Vagina (tissue), 2 donors: ENCODE measurements around the gene RCAN2. TPM values are rescaled to one million over a fixed set of nuclear protein-coding genes. Genes with fewer than 3 reads are reported as not detected.

Source experiments
- DNase-seq, 2 donors: peaks; one replicate each; pipeline ENCODE4 v3.0.0-alpha.2; 2017; ENCODE audit errors: extremely low spot score in 2 of 2
- H3K27ac ChIP-seq: fragments of 200-600 bp; sonication (generic); one replicate; pipeline ENCODE4 v1.5.1; 2019
- H3K27me3 ChIP-seq: fragments of 200-600 bp; sonication (generic); one replicate; pipeline ENCODE4 v1.5.1; 2019
- H3K36me3 ChIP-seq, 2 donors: fragments of 200-600 bp; sonication (generic); one replicate each; pipeline ENCODE4 v1.5.1; 2017 to 2019
- H3K4me1 ChIP-seq: fragments of 200-600 bp; sonication (generic); one replicate; pipeline ENCODE4 v1.5.1; 2019
- H3K4me3 ChIP-seq, 2 donors: fragments of 200-600 bp; sonication (generic); 1 replicate in 1 of 2; 2 replicates in 1 of 2; pipeline ENCODE4 v1.5.1; 2016 to 2019
- H3K9me3 ChIP-seq: fragments of 200-600 bp; sonication (generic); one replicate; pipeline ENCODE4 v1.5.1; 2019
- CTCF ChIP-seq, 3 experiments: fragments of 450-650 bp in 2 of 3; fragments of 200-600 bp in 1 of 3; sonication (generic) in 1 of 3; IDR thresholded peaks; one replicate each; pipeline ENCODE4 v1.5.1; 2017 to 2019; ENCODE audit warnings: antibody characterized with exemption in 3 of 3, mild to moderate bottlenecking in 2 of 3, moderate library complexity in 2 of 3
- POLR2A ChIP-seq, 2 donors: fragments of 450-650 bp; IDR thresholded peaks; one replicate each; pipeline ENCODE4 v1.6.1; 2017; ENCODE audit warnings: antibody characterized with exemption in 2 of 2, mild to moderate bottlenecking in 2 of 2, moderate library complexity in 2 of 2
- POLR2AphosphoS5 ChIP-seq, 2 donors: sonication (generic); formaldehyde crosslinking; IDR thresholded peaks; one replicate each; pipeline ENCODE4 v1.9.0; 2017; ENCODE audit warnings: antibody characterized with exemption in 2 of 2, mild to moderate bottlenecking in 2 of 2, low read depth in 1 of 2; ENCODE audit not compliant: insufficient read depth in 1 of 2
- intact Hi-C: fragments of 100-400 bp; cut with DNase I; formaldehyde crosslinking; loops from one replicate; pipeline ENCODE4 v1.15.1; 2023
- total RNA-seq: library from RNA; depleted of rRNA; stranded (reverse); fragments of >200 nt; gene quantifications from one replicate; pipeline ENCODE4 v1.2.3, GENCODE V29; 2016

Gene RCAN2
- total RNA-seq, 1 donor from 2014 or later: 20.9 TPM

DNA sequence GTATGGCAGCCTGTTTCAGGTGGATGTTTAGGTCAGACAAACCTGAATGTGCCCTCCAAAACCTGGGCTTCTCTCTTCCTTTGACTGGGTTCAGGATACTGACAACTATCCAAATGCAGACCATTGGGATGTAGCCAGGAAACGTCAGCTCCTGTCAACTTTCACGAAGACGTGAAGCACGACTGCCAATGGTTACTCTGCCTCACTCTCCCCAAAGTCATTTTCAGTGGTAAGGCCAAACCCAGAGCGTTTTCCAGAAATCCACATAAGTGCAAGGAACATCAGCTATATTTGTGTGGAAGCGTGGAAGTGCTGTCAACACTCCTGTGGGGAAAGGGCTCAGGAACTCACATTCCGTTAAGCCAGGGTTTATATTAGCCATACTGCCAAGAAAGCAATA, 20.1 kb upstream of the RCAN2 start:
- no peaks in the 10 kb centered on the region for H3K9me3 ChIP-seq
- TF ChIP-seq CTCF (IDR thresholded peaks at IDR 0.05): no peak
- H3K4me3 ChIP-seq: no peak overlapping the region
- peaks cover 19% of the 10 kb centered on the region for H3K4me1 ChIP-seq
- no peaks in the 10 kb centered on the region for H3K27me3 ChIP-seq
- no peak for DNase-seq
- intact Hi-C loops: no loop called here
- no peaks in the 10 kb centered on the region for H3K36me3 ChIP-seq
- H3K27ac ChIP-seq: peak overlapping the region; percentile 63

- H3K27me3 ChIP-seq: no peaks in the 10 kb centered on the region
- intact Hi-C loops: no loop called here
- no peak for DNase-seq
- H3K4me1 ChIP-seq: peaks cover 26% of the 10 kb centered on the region
- H3K27ac ChIP-seq: peak overlapping the region; percentile 63
- no peaks in the 10 kb centered on the region for H3K9me3 ChIP-seq
- TF ChIP-seq POLR2A (IDR thresholded peaks at IDR 0.05) (no peak), POLR2AphosphoS5 (IDR thresholded peaks at IDR 0.05; ENCODE audit: insufficient read depth in 1 of 2, low read depth in 1 of 2) (peak in 1 of 2 donors; percentile 37)
- no peaks in the 10 kb centered on the region for H3K36me3 ChIP-seq
- no peak overlapping the region for H3K4me3 ChIP-seq
These were observed 19.4 kb upstream of the RCAN2 start for GRCh38 chr6:46510651-46511050.

DNA sequence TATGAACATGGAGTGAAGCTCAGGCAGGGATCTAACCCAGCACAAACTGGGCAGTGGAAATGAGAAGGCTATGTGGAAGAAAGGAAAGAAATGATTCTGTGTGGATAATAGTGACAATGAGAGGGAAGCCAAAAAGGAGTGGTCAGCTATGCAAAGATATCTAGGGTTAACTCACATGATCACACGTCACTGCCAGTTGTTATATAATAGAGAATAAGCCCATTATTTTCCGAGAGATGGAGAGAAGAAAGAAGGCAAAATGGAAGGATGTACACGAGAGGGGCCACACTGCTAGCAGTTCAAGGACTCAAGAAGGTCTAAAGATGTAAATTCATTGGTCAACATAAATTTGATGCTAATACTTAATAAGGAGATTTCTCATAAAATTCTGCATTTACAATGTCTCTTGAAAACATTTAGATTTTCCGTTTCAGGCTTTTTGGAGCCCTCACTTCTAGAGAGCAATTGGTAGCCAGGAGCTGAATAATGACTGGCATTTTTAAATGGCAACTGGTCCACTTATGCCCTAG, 18.8 kb upstream of the RCAN2 start:
- peak overlapping the region; percentile 22 for H3K27ac ChIP-seq
- H3K4me1 ChIP-seq: peaks cover 31% of the 10 kb centered on the region
- no peaks in the 10 kb centered on the region for H3K36me3 ChIP-seq
- no peaks in the 10 kb centered on the region for H3K9me3 ChIP-seq
- H3K4me3 ChIP-seq: no peak overlapping the region
- no peaks in the 10 kb centered on the region for H3K27me3 ChIP-seq
- intact Hi-C loops: no loop called here
- DNase-seq: no peak
- TF ChIP-seq CTCF (IDR thresholded peaks at IDR 0.05) (no peak), POLR2AphosphoS5 (IDR thresholded peaks at IDR 0.05; ENCODE audit: insufficient read depth in 1 of 2, low read depth in 1 of 2) (no peak), POLR2A (IDR thresholded peaks at IDR 0.05) (no peak)

- DNase-seq: no peak
- Histone ChIP-seq H3K4me3 (no peak overlapping the region), H3K27me3 (no peaks in the 10 kb centered on the region), H3K27ac (no peak overlapping the region), H3K9me3 (no peaks in the 10 kb centered on the region), H3K4me1 (peaks cover 31% of the 10 kb centered on the region), H3K36me3 (no peaks in the 10 kb centered on the region)
- intact Hi-C loops: no loop called here
- no peak for TF ChIP-seq POLR2A (IDR thresholded peaks at IDR 0.05)
- no peak for TF ChIP-seq POLR2AphosphoS5 (IDR thresholded peaks at IDR 0.05; ENCODE audit: insufficient read depth in 1 of 2, low read depth in 1 of 2)
- no peak for TF ChIP-seq CTCF (IDR thresholded peaks at IDR 0.05)
These were observed 17.8 kb upstream of the RCAN2 start for GRCh38 chr6:46509063-46509462.

DNA sequence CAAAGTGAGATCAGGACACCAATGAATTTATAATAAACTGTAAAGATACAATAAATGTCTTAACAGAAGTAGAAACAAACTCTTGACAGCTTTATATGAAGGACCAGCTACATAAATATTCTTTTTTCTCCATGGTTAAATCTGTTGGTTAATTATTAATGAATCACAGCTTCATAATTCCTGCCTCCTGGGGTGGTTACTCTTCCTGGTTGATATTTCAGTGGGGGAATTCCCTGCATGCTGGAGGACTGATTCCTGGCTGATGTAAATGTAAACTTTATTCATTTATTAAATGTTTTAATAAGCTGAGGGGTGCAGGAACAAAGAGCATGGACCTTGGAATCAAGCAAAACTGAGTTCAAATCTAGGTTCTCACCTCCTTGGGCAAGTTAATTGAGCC, 16.2 kb upstream of the RCAN2 start:
- Histone ChIP-seq H3K36me3 (no peaks in the 10 kb centered on the region), H3K4me3 (no peak overlapping the region), H3K27ac (no peak overlapping the region), H3K9me3 (no peaks in the 10 kb centered on the region), H3K27me3 (no peaks in the 10 kb centered on the region), H3K4me1 (peaks cover 31% of the 10 kb centered on the region)
- no peak for DNase-seq
- no peak for TF ChIP-seq CTCF (IDR thresholded peaks at IDR 0.05)
- no peak for TF ChIP-seq POLR2A (IDR thresholded peaks at IDR 0.05)
- TF ChIP-seq POLR2AphosphoS5 (IDR thresholded peaks at IDR 0.05; ENCODE audit: insufficient read depth in 1 of 2, low read depth in 1 of 2): no peak
- intact Hi-C loops: no loop called here
